NOMO-1 treated with DMSO at 0.1 percent for 48 hours (cell line): ENCODE measurements around the gene MOB3C.
"Not testable (repeated sequence)": the region's sequence is repeated elsewhere in the genome, so short reads cannot be mapped to it uniquely, and the experiment has no call there.

Experiments used
- DNase-seq: peaks from one replicate; lab custom pipeline; 2025; ENCODE audit not compliant: unreplicated experiment; lab: John Stamatoyannopoulos, UW

The MOB3C gene

GRCh38 chr1:46616277-46617107 is at the start of gene MOB3C:
Gene MOB3C, minus strand, starts transcription at chr1:46616811. Its CDS starts 3,490 bp downstream, at chr1:46613321.
- DNase-seq: peak; percentile 35

GRCh38 chr1:46665983-46666382 is 49.4 kb upstream of the MOB3C start:
- no peak for DNase-seq

- not testable (repeated sequence) for DNase-seq
Observed at GRCh38 chr1:46662919-46663318, 46.3 kb upstream of the MOB3C start.

GRCh38 chr1:46660116-46660515 is 43.5 kb upstream of the MOB3C start:
- DNase-seq: not testable (repeated sequence)

- DNase-seq: no peak
Observed at GRCh38 chr1:46659307-46659870, 42.8 kb upstream of the MOB3C start.

GRCh38 chr1:46657775-46658174 is 41.2 kb upstream of the MOB3C start:
- DNase-seq: no peak

GRCh38 chr1:46656643-46657042 is 40.0 kb upstream of the MOB3C start:
- DNase-seq: no peak

GRCh38 chr1:46655848-46656247 is 39.2 kb upstream of the MOB3C start:
- no peak for DNase-seq

- not testable (repeated sequence) for DNase-seq
Observed at GRCh38 chr1:46654698-46655097, 38.1 kb upstream of the MOB3C start.

- no peak for DNase-seq
Observed at GRCh38 chr1:46654012-46654411, 37.4 kb upstream of the MOB3C start.

GRCh38 chr1:46653405-46653958 is 36.9 kb upstream of the MOB3C start:
- no peak for DNase-seq

- DNase-seq: no peak
Observed at GRCh38 chr1:46652321-46653100, 35.9 kb upstream of the MOB3C start.

GRCh38 chr1:46651152-46651551 is 34.5 kb upstream of the MOB3C start:
- not testable (repeated sequence) for DNase-seq

GRCh38 chr1:46650491-46650890 is 33.9 kb upstream of the MOB3C start:
- DNase-seq: no peak

- no peak for DNase-seq
Observed at GRCh38 chr1:46649764-46650163, 33.2 kb upstream of the MOB3C start.

- no peak for DNase-seq
Observed at GRCh38 chr1:46647611-46648010, 31.0 kb upstream of the MOB3C start.

GRCh38 chr1:46646844-46647243 is 30.2 kb upstream of the MOB3C start:
- no peak for DNase-seq

- DNase-seq: no peak
Observed at GRCh38 chr1:46646331-46646730, 29.7 kb upstream of the MOB3C start.

GRCh38 chr1:46645815-46646214 is 29.2 kb upstream of the MOB3C start:
- DNase-seq: no peak

- no peak for DNase-seq
Observed at GRCh38 chr1:46643368-46643775, 26.8 kb upstream of the MOB3C start.

GRCh38 chr1:46642115-46642680 is 25.6 kb upstream of the MOB3C start:
- no peak for DNase-seq
